HG03025 (cell line): ENCODE data around the gene C8G.
A peak's percentile ranks its signal among the peaks of the same experiment; 100 is the strongest.

Experiments
- ATAC-seq: cut with Tn5 transposase; IDR thresholded peaks from one replicate; pipeline ENCODE4 v1.9.1; 2021; ENCODE audit warnings: mild to moderate bottlenecking, moderate library complexity; ENCODE audit not compliant: unreplicated experiment, low FRiP score

Gene C8G

DNA sequence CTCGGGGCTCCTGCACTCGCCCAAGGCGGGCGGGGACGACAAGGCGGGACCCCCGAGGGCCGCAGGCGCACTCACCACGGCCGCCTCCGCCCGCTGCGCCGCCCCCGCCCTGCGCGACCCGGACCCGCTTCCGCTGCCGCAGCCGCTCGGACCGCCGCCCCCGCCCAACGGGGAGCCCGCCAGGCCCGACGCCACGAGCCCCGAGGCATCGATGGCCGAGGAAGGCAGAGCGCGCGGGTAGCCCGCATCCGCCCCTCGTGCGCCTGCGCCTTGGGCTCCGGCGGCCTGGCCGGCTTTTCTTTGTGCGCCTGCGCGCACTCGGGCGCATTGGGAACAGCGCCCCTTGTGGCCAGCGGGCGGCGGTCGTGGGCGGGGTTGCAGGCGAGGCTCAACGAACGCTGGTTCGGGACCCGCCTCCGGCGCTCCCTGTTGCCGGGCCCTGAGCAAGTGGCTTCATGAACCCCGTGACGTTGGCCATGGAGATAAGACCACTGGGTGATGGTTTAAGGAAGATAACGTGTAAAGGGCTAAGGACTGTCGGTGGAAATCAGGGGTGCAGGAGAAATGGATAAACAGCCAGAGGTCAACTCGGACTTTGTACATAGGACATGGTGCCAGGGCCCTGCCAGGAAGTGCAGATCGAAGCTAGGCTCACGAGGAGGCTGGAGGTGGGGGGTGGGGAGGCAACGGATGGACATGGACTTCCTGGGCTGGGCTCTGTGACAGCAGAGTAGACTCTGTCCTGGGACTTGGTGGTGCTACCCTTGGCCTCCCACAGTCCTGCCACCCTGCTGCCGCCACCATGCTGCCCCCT lies at the start of gene C8G, which contains the start of gene FBXW5:
Gene C8G (plus strand): TSS at position 725 of the 814 bp plus-strand sequence. CDS start 78 bp downstream, at position 803.
Gene FBXW5 (minus strand): TSS at position 220 of the 814 bp plus-strand sequence. CDS start 655 bp downstream, outside the sequence.
- peak; percentile 49 for ATAC-seq

GRCh38 chr9:136896027-136896426 lies 49.0 kb upstream of the C8G start:
- ATAC-seq: no peak

DNA sequence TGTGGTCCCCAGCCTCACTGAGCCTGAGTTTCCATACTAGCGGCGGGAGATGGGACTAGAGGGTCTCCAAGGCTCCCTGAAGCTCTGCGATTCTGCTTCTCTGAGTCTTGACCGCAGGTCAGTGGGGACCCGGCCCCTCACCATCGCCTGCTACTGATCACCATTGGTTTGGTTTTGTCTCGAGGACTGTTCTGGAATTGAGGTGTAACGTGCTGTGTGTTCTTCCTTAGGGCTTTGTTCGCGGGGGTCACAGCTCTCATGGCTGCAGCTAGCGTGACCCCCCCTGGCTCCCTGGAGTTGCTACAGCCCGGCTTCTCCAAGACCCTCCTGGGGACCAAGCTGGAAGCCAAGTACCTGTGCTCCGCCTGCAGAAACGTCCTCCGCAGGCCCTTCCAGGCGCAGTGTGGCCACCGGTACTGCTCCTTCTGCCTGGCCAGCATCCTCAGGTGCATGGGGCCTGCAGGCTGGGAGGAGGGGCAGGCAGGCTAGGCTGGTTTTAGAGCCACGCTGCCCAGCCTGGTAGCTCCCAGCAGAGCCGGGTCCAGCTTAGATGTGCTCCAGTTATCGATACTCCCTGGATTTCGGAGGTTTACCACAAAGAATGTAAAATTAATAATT lies 46.5 kb upstream of the C8G start:
- ATAC-seq: no peak

DNA sequence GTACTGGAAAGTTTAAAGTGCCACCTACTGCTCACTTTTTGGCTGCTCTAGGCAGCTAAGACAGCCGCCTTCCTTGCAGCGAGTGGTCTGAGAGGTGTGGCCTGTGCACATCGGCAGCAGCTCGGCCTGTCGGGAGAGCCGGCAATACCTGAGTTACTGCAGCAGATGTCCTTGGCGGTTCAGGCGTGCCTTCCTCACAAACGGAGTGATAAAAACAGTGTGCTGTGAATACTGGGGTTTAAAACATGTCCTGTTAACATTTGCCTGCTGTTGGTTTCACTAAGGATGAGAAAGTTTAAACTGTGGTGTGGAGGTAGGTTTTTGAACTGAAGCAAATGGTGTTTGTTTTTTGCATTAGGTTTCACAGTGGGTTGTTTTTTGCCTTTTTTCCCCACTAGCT lies 45.8 kb upstream of the C8G start:
- no peak for ATAC-seq

DNA sequence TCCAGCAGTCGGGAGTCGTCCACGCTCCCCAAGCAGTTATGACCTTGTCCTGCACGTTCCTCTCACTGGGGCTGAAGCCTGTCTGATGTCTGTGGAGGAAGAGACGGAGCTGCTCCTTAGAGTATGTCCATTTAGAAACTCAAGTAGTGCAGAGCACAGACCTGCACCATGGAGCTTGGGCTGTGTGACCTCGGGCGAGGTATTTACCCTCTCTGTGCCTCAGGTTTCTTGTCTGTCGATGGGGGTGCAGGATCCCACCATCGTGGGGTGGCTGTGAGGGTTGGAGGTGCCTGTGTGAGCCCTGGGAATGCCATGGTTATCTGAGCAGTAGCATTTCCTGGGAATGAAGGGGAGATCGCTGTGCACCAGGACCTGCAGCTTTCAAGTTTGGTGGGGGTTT lies 44.5 kb upstream of the C8G start:
- ATAC-seq: no peak

GRCh38 chr9:136900988-136901515 lies 44.0 kb upstream of the C8G start:
- ATAC-seq: no peak

- peak; percentile 36 for ATAC-seq
Observed at GRCh38 chr9:136901516-136902258, 43.4 kb upstream of the C8G start.

GRCh38 chr9:136902259-136902821 lies 42.7 kb upstream of the C8G start:
- ATAC-seq: peak; percentile 27

DNA sequence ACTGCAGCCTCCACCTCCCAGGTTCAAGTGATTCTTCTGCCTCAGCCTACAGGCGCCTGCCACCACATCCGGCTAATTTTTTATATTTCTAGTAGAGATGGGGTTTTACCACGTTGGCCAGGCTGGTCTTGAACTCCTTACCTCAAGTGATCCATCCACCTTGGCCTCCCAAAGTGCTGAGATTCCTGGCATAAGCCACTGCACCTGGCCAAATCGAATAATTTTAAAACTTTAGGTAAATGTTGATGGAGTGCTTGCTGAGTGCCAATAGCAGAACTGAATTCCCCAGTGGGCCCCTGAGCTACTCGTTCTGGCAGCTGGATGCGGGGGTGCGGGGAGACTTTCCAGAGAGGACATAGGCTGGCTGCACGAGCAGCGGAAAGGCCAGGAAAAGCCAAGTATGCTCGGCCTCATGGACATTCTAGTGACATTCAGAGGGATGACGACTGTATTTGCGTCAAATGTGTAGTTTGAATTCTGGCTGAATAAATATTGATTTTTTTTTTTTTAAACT lies 41.9 kb upstream of the C8G start:
- ATAC-seq: no peak

GRCh38 chr9:136906266-136906665 lies 38.8 kb upstream of the C8G start:
- no peak for ATAC-seq

GRCh38 chr9:136907011-136907914 lies 37.8 kb upstream of the C8G start:
- no peak for ATAC-seq

GRCh38 chr9:136910197-136910900 lies 34.7 kb upstream of the C8G start:
- no peak for ATAC-seq

DNA sequence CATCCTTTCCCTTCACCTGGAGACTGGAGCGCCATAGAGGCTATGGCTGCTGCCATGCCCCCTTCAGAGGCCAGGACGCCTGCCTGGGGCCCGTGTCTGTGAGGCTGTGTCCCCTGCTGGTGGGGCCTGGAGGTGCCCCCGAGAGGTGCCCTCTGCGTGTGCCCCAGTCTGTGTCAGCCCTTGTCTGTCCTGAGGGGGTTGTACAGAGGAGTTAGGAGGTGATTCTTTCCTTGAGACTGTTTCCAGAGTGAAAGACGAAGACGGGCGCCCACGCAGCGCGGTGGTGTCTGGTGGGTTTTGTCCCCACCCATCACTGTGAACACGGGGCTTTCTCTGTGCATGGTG lies 34.2 kb upstream of the C8G start:
- ATAC-seq: no peak

- no peak for ATAC-seq
Observed at GRCh38 chr9:136913701-136914438, 31.2 kb upstream of the C8G start.

- no peak for ATAC-seq
Observed at GRCh38 chr9:136915632-136916329, 29.3 kb upstream of the C8G start.

GRCh38 chr9:136916330-136917184 lies 28.5 kb upstream of the C8G start:
- ATAC-seq: no peak

GRCh38 chr9:136917902-136918301 lies 27.1 kb upstream of the C8G start:
- ATAC-seq: no peak
